GM15510 (cell line): ENCODE measurements around the gene TMPO.

ENCODE experiments used
- POLR2A ChIP-seq: IDR thresholded peaks from 3 replicates; pipeline ENCODE4 v1.6.1; 2011; ENCODE audit warnings: borderline replicate concordance; ENCODE audit not compliant: insufficient read length; ENCODE audit errors: extremely low read depth

The TMPO gene

DNA sequence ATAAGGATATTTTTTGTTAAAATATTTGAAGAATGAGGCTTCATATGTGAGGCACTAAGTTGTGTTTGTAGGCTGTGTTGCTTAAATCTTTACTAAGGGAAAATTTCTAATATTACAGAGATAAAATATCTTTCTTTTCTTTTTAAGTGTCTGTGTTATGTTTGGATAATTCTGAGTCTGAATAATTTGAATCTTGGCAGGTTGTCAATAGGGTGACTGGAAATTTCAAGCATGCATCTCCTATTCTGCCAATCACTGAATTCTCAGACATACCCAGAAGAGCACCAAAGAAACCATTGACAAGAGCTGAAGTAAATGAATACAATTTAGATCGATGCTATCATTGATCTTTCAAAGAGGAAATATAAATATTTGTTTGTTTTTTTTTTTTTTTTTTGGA is 29.4 kb downstream of the TMPO start:
- no peak for TF ChIP-seq POLR2A

DNA sequence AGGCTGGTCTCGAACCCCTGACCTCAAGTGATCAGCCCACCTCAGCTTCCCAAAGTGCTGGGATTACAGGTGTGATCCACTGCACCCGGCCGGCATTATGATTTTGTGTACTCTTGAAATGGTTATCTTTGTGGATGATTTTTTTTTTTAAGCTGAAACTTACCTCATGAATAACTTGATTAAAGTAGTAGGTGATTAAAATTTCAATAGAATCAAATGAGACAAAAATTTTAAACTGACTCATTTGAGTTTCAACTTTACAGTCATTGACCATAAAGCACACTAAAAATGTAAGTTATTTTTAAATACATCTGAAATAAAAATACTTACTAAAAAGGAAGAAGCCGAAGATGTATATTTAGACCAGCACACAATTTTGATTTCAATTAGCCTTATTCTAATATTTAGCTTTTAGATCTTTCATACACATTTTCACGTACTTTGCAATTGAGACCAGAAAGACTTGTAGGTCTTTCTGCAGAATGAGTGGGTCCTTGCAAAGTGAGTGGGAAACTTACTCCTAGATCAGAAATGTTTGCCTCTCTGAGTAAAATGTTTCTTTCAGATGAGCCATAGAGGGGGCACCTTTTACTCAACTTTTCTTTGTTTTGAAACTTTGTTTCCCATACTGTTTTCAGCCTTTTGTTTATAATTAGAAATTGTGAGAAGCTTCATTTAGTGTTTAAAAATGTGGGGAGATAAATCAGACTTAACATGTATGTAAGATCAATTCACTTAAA is 34.2 kb downstream of the TMPO start:
- TF ChIP-seq POLR2A: no peak

DNA sequence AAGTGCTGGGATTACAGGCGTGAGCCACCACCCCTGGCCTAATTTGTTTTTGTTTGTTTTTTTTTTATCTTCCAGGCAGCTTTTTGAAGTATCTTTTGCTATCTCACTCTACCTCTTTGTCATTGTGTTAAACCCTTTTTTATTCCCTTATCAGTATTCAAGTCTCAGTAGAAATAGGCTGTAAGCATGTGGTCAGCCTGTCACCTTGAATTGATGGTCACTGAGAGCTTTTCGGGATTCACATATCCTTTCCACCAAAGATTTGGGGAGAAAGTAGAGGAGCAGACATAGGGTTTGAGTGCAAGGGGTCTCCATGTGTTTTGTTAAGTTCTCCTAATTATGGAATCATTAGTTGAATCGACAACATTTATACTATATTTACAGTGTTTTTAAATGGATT is 36.4 kb downstream of the TMPO start:
- TF ChIP-seq POLR2A: no peak

- TF ChIP-seq POLR2A: no peak
These were observed 44.3 kb downstream of the TMPO start for GRCh38 chr12:98559666-98560065.

GRCh38 chr12:98561846-98562245 is 46.5 kb downstream of the TMPO start:
- TF ChIP-seq POLR2A: no peak

DNA sequence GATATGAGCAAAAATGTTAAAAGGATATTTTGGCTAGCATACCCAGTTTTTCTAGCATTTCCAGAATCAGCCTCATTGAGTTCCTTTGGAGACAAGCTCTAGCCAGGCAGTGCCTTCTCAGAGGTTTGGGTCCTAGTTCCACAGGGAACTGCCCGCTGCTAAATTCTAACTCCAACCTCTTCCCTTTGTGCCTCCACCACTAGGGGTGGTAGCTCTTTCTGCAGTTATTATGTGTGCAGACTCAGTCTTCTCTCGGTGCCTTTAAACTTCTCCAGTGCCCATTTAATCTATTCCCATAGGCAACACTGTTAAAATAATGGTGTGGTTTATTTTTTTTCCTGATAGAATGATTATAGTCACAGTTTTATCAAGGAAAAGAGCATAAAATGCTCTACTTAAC is 56.6 kb downstream of the TMPO start:
- TF ChIP-seq POLR2A: no peak

GRCh38 chr12:98574110-98574509 is 58.7 kb downstream of the TMPO start:
- TF ChIP-seq POLR2A: no peak

- TF ChIP-seq POLR2A: no peak
These were observed 59.6 kb downstream of the TMPO start for GRCh38 chr12:98575013-98575412.

GRCh38 chr12:98578392-98578791 is 63.0 kb downstream of the TMPO start:
- TF ChIP-seq POLR2A: no peak

DNA sequence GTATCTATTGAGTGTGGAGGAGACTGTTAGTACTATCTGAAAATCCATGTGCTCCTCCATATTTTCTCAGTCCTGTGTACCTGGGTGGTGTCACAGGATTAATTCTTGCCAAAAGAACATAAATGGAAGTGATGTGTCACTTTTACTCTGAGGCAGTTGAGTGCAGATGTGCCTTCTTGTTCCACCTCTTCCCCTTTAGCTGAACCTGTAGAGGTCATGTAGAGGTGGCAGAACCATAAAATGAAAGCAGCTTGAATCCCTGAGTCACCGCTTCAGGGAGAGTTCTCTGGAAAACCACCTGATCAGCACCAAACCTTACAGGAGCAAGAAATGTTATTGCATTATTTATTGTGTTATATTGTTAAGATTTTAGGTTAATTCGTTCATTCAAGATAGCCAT is 63.4 kb downstream of the TMPO start:
- no peak for TF ChIP-seq POLR2A

- no peak for TF ChIP-seq POLR2A
These were observed 64.0 kb downstream of the TMPO start for GRCh38 chr12:98579347-98579746.

DNA sequence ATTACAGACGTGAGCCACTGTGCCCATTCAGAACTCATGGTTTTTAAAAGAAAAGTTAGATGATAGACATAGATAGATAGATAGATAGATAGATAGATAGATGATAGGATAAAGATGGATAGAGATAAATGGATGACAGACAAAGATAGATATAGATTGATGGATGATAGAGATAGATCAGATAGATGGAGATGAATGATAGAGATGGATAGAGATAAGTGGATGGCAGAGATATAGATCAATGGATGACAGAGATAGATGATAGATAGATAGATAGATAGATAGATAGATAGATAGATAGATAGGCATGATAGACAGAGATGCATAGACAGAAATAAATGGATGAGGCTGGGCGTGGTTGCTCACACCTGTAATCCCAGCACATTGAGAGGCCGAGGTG is 64.4 kb downstream of the TMPO start:
- TF ChIP-seq POLR2A: no peak

- no peak for TF ChIP-seq POLR2A
These were observed 65.3 kb downstream of the TMPO start for GRCh38 chr12:98580695-98581094.

DNA sequence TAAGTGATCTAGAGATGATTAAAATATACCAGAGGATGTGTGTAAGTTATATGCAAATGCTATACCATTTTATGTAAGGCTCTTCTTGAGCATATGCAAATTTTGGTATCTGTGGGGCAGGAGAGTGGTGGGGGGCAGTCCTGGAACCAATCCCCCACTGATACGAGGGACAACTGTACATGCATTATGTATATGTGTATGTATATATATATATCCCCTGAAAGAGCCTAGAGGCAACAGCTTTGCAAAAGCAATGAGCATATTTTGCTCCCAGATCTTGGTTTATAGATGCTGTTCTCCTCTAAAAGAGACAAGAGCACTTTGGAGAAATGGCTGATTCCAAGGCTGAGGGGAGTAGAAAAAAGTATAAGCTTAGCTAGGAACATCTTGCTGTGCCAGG is 65.7 kb downstream of the TMPO start:
- TF ChIP-seq POLR2A: no peak

DNA sequence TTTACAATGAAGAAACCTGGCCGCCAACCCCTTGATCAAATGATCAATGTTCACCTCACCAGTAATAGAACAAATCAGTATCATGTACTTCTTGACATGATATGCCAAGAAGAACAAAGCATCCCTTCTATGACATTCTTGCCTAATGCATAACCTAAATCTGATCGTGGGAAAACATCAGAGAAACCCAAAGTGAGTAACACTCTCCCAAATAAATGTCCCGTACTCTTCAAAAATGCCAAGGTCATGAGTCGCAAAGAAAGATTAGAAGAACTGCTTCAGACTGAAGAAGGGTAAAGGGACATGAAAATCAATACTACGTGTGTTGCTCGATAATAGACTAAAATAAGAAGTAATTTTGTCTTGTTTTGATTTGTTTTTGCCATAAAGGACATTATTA is 66.7 kb downstream of the TMPO start:
- no peak for TF ChIP-seq POLR2A

GRCh38 chr12:98587084-98587483 is 71.7 kb downstream of the TMPO start:
- TF ChIP-seq POLR2A: no peak

GRCh38 chr12:98591209-98591608 is 75.8 kb downstream of the TMPO start:
- TF ChIP-seq POLR2A: no peak
